Measurements from ENCODE around the gene RASL11A. TPM values are rescaled to one million over a fixed set of nuclear protein-coding genes. Genes with fewer than 3 reads are reported as not detected.
"Not testable (repeated sequence)": the region's sequence is repeated elsewhere in the genome, so short reads cannot be mapped to it uniquely, and the experiment has no call there.

Gene RASL11A
- total RNA-seq: 10 to 100 TPM; 11.5 to 28.4 (median 17.0) TPM

GRCh38 chr13:27270594-27271520 lies at the start of gene RASL11A:
RASL11A (plus strand) TSS chr13:27270830; CDS start chr13:27270945, 115 bp downstream.
- 1 to 5% methylated on average over 11 to 37 of the region's 99 CpGs for WGBS, 2 donors
- TF ChIP-seq POLR2A (IDR thresholded peaks at IDR 0.05): peak in 3 of 4 donors; percentile 82 to 94 (median 94)
- TF ChIP-seq CTCF (IDR thresholded peaks at IDR 0.05): peak; percentile 92 to 98 (median 96)
- TF ChIP-seq EP300 (IDR thresholded peaks at IDR 0.05): no peak
- peak; percentile 72 to 86 for TF ChIP-seq POLR2AphosphoS5 (IDR thresholded peaks at IDR 0.05)
- no peaks in the 10 kb centered on the region for H3K27me3 ChIP-seq
- H3K27ac ChIP-seq: peak within 1 kb of the TSS; percentile 85 to 91 (median 90)
- peaks cover 0 to 4% (median 0%) of the 10 kb centered on the region in 4 donors for H3K36me3 ChIP-seq
- H3K9me3 ChIP-seq: no peaks in the 10 kb centered on the region
- peak; percentile 89 to 96 for DNase-seq
- peaks cover 23 to 50% (median 25%) of the 10 kb centered on the region in 4 donors for H3K4me1 ChIP-seq
- ATAC-seq (ENCODE audit: low FRiP score in 2 of 2): peak; percentile 93 to 97
- H3K4me3 ChIP-seq: peak within 1 kb of the TSS; percentile 58 to 84 (median 67)

GRCh38 chr13:27222100-27222499 lies 48.5 kb upstream of the RASL11A start:
- not testable (repeated sequence) for H3K4me3 ChIP-seq; H3K4me1 ChIP-seq; ATAC-seq (ENCODE audit: low FRiP score in 2 of 2); H3K9me3 ChIP-seq; H3K36me3 ChIP-seq; H3K27me3 ChIP-seq; DNase-seq; H3K27ac ChIP-seq
- WGBS, 2 donors: 68 to 74% methylated on average over 2 of the region's 2 CpGs

GRCh38 chr13:27226991-27227390 lies 43.6 kb upstream of the RASL11A start:
- no peak overlapping the region for H3K27ac ChIP-seq
- 63 to 76% methylated on average over 2 of the region's 2 CpGs for WGBS, 2 donors
- no peaks in the 10 kb centered on the region for H3K36me3 ChIP-seq
- DNase-seq (no peak), ATAC-seq (ENCODE audit: low FRiP score in 2 of 2) (no peak)
- H3K27me3 ChIP-seq: no peaks in the 10 kb centered on the region
- H3K4me3 ChIP-seq: no peak overlapping the region
- H3K4me1 ChIP-seq: no peaks in the 10 kb centered on the region
- H3K9me3 ChIP-seq: no peaks in the 10 kb centered on the region
- no peak for TF ChIP-seq EP300 (IDR thresholded peaks at IDR 0.05)

- no peaks in the 10 kb centered on the region for H3K4me1 ChIP-seq
- no peaks in the 10 kb centered on the region for H3K9me3 ChIP-seq
- no peak overlapping the region for H3K27ac ChIP-seq
- no peaks in the 10 kb centered on the region for H3K36me3 ChIP-seq
- TF ChIP-seq CTCF (IDR thresholded peaks at IDR 0.05): no peak
- no peak for TF ChIP-seq POLR2AphosphoS5 (IDR thresholded peaks at IDR 0.05)
- TF ChIP-seq EP300 (IDR thresholded peaks at IDR 0.05): no peak
- no peak for TF ChIP-seq POLR2A (IDR thresholded peaks at IDR 0.05)
- H3K4me3 ChIP-seq: no peak overlapping the region
- ATAC-seq (ENCODE audit: low FRiP score in 2 of 2): no peak
- H3K27me3 ChIP-seq: no peaks in the 10 kb centered on the region
- no peak for DNase-seq
These were observed 42.5 kb upstream of the RASL11A start for GRCh38 chr13:27228131-27228530.

GRCh38 chr13:27229642-27230041 lies 41.0 kb upstream of the RASL11A start:
- Histone ChIP-seq H3K4me1 (no peaks in the 10 kb centered on the region), H3K9me3 (no peaks in the 10 kb centered on the region), H3K36me3 (no peaks in the 10 kb centered on the region), H3K4me3 (no peak overlapping the region), H3K27ac (no peak overlapping the region), H3K27me3 (no peaks in the 10 kb centered on the region)
- 92 to 94% methylated on average over 3 of the region's 3 CpGs for WGBS, 2 donors
- no peak for TF ChIP-seq CTCF (IDR thresholded peaks at IDR 0.05)
- TF ChIP-seq POLR2AphosphoS5 (IDR thresholded peaks at IDR 0.05): no peak
- no peak for TF ChIP-seq EP300 (IDR thresholded peaks at IDR 0.05)
- TF ChIP-seq POLR2A (IDR thresholded peaks at IDR 0.05): no peak
- no peak for DNase-seq
- no peak for ATAC-seq (ENCODE audit: low FRiP score in 2 of 2)
